ENCODE data around the gene KCTD13.
"Not testable (repeated sequence)": the region's sequence is repeated elsewhere in the genome, so short reads cannot be mapped to it uniquely, and the experiment has no call there.

KCTD13 gene

GRCh38 chr16:29908719-29909220 is 17.3 kb downstream of the KCTD13 start:
- DNase-seq (ENCODE audit: extremely low read depth in 1 of 2, low read depth in 1 of 2) = no peak

GRCh38 chr16:29907973-29908372 is 18.1 kb downstream of the KCTD13 start:
- no peak for DNase-seq (ENCODE audit: extremely low read depth in 1 of 2, low read depth in 1 of 2)

GRCh38 chr16:29906520-29907244 is 19.3 kb downstream of the KCTD13 start:
- DNase-seq (ENCODE audit: extremely low read depth in 1 of 2, low read depth in 1 of 2) = no peak

- no peak for DNase-seq (ENCODE audit: extremely low read depth in 1 of 2, low read depth in 1 of 2)
Measured at GRCh38 chr16:29905668-29906067, 20.4 kb downstream of the KCTD13 start.

GRCh38 chr16:29904947-29905346 is 21.1 kb downstream of the KCTD13 start:
- no peak for DNase-seq (ENCODE audit: extremely low read depth in 1 of 2, low read depth in 1 of 2)

- DNase-seq (ENCODE audit: extremely low read depth in 1 of 2, low read depth in 1 of 2) = no peak
Measured at GRCh38 chr16:29903590-29903989, 22.4 kb downstream of the KCTD13 start.

GRCh38 chr16:29901607-29901945 is 24.4 kb downstream of the KCTD13 start:
- no peak for DNase-seq (ENCODE audit: extremely low read depth in 1 of 2, low read depth in 1 of 2)

- no peak for DNase-seq (ENCODE audit: extremely low read depth in 1 of 2, low read depth in 1 of 2)
Measured at GRCh38 chr16:29900888-29901606, 25.0 kb downstream of the KCTD13 start.

- peak; percentile 4 to 66 for DNase-seq (ENCODE audit: extremely low read depth in 1 of 2, low read depth in 1 of 2)
Measured at GRCh38 chr16:29900102-29900887, 25.7 kb downstream of the KCTD13 start, which contains the start of gene ASPHD1. Gene ASPHD1, plus strand, starts transcription at chr16:29900488. Its CDS starts 484 bp downstream, at chr16:29900972.

GRCh38 chr16:29899516-29900101 is 26.4 kb downstream of the KCTD13 start, which contains the start of gene SEZ6L2:
Gene SEZ6L2, minus strand, starts transcription at chr16:29899550. Its CDS starts 531 bp downstream, at chr16:29899019.
- peak in 1 of 2 donors; percentile 28 for DNase-seq (ENCODE audit: extremely low read depth in 1 of 2, low read depth in 1 of 2)

GRCh38 chr16:29898804-29899515 is 27.1 kb downstream of the KCTD13 start:
- no peak for DNase-seq (ENCODE audit: extremely low read depth in 1 of 2, low read depth in 1 of 2)

GRCh38 chr16:29898135-29898803 is 27.8 kb downstream of the KCTD13 start:
- no peak for DNase-seq (ENCODE audit: extremely low read depth in 1 of 2, low read depth in 1 of 2)

GRCh38 chr16:29897333-29897732 is 28.7 kb downstream of the KCTD13 start:
- DNase-seq (ENCODE audit: extremely low read depth in 1 of 2, low read depth in 1 of 2) = no peak

GRCh38 chr16:29896841-29897240 is 29.2 kb downstream of the KCTD13 start:
- DNase-seq (ENCODE audit: extremely low read depth in 1 of 2, low read depth in 1 of 2) = no peak

- DNase-seq (ENCODE audit: extremely low read depth in 1 of 2, low read depth in 1 of 2) = no peak
Measured at GRCh38 chr16:29894352-29894751, 31.7 kb downstream of the KCTD13 start.

- DNase-seq (ENCODE audit: extremely low read depth in 1 of 2, low read depth in 1 of 2) = no peak
Measured at GRCh38 chr16:29893553-29893952, 32.5 kb downstream of the KCTD13 start.

- DNase-seq (ENCODE audit: extremely low read depth in 1 of 2, low read depth in 1 of 2) = no peak
Measured at GRCh38 chr16:29892458-29892813, 33.6 kb downstream of the KCTD13 start.

GRCh38 chr16:29891525-29892457 is 34.2 kb downstream of the KCTD13 start:
- no peak for DNase-seq (ENCODE audit: extremely low read depth in 1 of 2, low read depth in 1 of 2)

- not testable (repeated sequence) for DNase-seq (ENCODE audit: extremely low read depth in 1 of 2, low read depth in 1 of 2)
Measured at GRCh38 chr16:29889372-29889771, 36.7 kb downstream of the KCTD13 start.

Data from activated CD8-positive, alpha-beta memory T cell treated with anti-CD3 and anti-CD28 coated beads for 1 hour (primary cell).